SJSA1 (cell line): Measurements from ENCODE around the gene RUNX1. TPM values are rescaled to one million over a fixed set of nuclear protein-coding genes. Genes with fewer than 3 reads are reported as not detected.
"Not testable (repeated sequence)": the region's sequence is repeated elsewhere in the genome, so short reads cannot be mapped to it uniquely, and the experiment has no call there.

Experiments
- DNase-seq, 2 experiments: peaks; one replicate each; pipeline ENCODE4 v3.0.0-alpha.2; 2015 to 2020; ENCODE audit warnings: low spot score in 2 of 2, low read depth in 1 of 2
- H3K27ac ChIP-seq: fragments of 250-450 bp; sonication (Bioruptor Pico); 2 replicates; pipeline ENCODE4 v1.5.1; 2020; ENCODE audit warnings: mild to moderate bottlenecking, moderate library complexity
- H3K27me3 ChIP-seq: fragments of 250-450 bp; sonication (Bioruptor Pico); replicated peaks from 2 replicates; pipeline ENCODE4 v1.5.1; 2020; ENCODE audit warnings: mild to moderate bottlenecking, moderate library complexity
- H3K36me3 ChIP-seq: fragments of 250-450 bp; sonication (Bioruptor Pico); 2 replicates; pipeline ENCODE4 v1.5.1; 2020; ENCODE audit warnings: mild to moderate bottlenecking
- H3K4me1 ChIP-seq: fragments of 250-450 bp; sonication (Bioruptor Pico); replicated peaks from 2 replicates; pipeline ENCODE4 v1.6.1; 2021; ENCODE audit warnings: mild to moderate bottlenecking
- H3K4me3 ChIP-seq: fragments of 250-450 bp; sonication (Bioruptor Pico); 2 replicates; pipeline ENCODE4 v1.5.1; 2020; ENCODE audit warnings: mild to moderate bottlenecking
- H3K9me3 ChIP-seq: fragments of 250-450 bp; sonication (Bioruptor Pico); replicated peaks from 2 replicates; pipeline ENCODE4 v1.5.1; 2020; ENCODE audit warnings: mild to moderate bottlenecking
- total RNA-seq: library from RNA; depleted of rRNA; stranded (reverse); fragments of >200 nt; shearing (Covaris generic); gene quantifications from 2 replicates; pipeline ENCODE4 v1.2.3, GENCODE V29; 2014

RUNX1 gene
- total RNA-seq, 1 experiment from 2014 or later, result 18.0 TPM

- Histone ChIP-seq H3K4me3 (no peak overlapping the region), H3K27ac (peak overlapping the region; percentile 99), H3K9me3 (no peaks in the 10 kb centered on the region), H3K27me3 (no peaks in the 10 kb centered on the region), H3K4me1 (peaks cover 36% of the 10 kb centered on the region), H3K36me3 (peaks cover 94% of the 10 kb centered on the region)
- DNase-seq, result no peak
Observed at GRCh38 chr21:34806423-34806822, 242.7 kb downstream of the RUNX1 start.

- Histone ChIP-seq H3K36me3 (peaks cover 95% of the 10 kb centered on the region), H3K27ac (no peak overlapping the region), H3K4me1 (peaks cover 33% of the 10 kb centered on the region)
Observed at GRCh38 chr21:34805157-34805556, 243.9 kb downstream of the RUNX1 start.

DNA sequence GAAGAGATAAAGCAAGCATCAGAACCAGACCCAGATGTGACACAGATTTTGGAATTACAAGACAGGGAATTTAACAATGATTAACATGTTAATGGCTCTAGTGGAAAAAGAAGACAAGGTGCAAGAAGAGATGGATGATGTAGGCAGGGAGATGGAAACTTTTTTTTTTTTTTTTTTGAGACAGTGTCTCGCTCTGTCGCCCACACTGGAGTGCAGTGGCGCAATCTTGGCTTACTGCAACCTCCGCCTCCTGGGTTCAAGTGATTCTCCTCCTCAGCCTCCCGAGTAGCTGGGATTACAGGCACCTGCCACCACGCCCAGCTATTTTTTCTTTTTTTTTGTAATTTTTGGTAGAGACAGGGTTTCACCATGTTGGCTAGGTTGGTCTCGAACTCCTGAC lies 244.5 kb downstream of the RUNX1 start:
- H3K27me3 ChIP-seq, H3K27ac ChIP-seq, DNase-seq, H3K9me3 ChIP-seq, H3K4me3 ChIP-seq: not testable (repeated sequence)
- H3K36me3 ChIP-seq, result peaks cover 95% of the 10 kb centered on the region
- H3K4me1 ChIP-seq, result peaks cover 28% of the 10 kb centered on the region

More at GRCh38 chr21:34805157-34805556, 243.9 kb downstream of the RUNX1 start:
- DNase-seq, result no peak
- H3K4me3 ChIP-seq, result no peak overlapping the region
- no peaks in the 10 kb centered on the region for H3K9me3 ChIP-seq
- no peaks in the 10 kb centered on the region for H3K27me3 ChIP-seq

GRCh38 chr21:34803782-34804370 lies 245.2 kb downstream of the RUNX1 start:
- peaks cover 95% of the 10 kb centered on the region for H3K36me3 ChIP-seq
- no peak overlapping the region for H3K27ac ChIP-seq
- no peaks in the 10 kb centered on the region for H3K27me3 ChIP-seq
- peaks cover 21% of the 10 kb centered on the region for H3K4me1 ChIP-seq
- no peak for DNase-seq
- no peaks in the 10 kb centered on the region for H3K9me3 ChIP-seq
- H3K4me3 ChIP-seq, result no peak overlapping the region

- H3K36me3 ChIP-seq, result peaks cover 95% of the 10 kb centered on the region
- no peak for DNase-seq
- peaks cover 5% of the 10 kb centered on the region for H3K4me1 ChIP-seq
- no peak overlapping the region for H3K4me3 ChIP-seq
- no peak overlapping the region for H3K27ac ChIP-seq
- H3K9me3 ChIP-seq, result no peaks in the 10 kb centered on the region
- H3K27me3 ChIP-seq, result no peaks in the 10 kb centered on the region
Observed at GRCh38 chr21:34802180-34802899, 246.8 kb downstream of the RUNX1 start.

DNA sequence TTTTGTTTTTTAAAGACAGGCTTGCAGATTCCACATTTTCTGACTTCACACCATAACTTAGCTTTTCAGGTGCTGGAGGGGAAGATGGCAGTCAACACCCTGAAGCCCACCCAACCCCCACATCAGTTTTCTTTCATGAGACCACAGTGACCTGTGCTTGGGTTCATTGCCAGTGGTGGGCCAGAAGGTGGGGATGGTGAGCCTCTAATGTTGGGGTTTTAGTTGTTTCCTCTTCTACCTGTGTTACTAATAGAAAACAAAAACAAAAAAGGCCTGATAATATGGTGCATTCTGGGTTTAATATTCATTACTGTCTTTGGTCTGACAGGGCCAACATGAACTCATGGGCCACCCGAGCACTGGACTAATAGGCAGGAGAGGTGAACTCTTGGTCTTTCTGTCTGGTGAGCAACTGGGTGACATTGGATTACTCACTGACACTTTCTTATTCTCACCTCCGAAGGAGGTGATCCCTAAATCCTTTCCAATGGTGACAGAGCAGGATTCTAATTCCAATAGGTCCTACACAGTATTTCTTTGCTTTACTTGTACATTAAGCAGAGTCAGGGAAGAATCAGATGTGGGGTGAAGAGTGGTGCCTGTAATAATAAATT lies 247.5 kb downstream of the RUNX1 start:
- H3K4me1 ChIP-seq, result no peaks in the 10 kb centered on the region; the same call in 1 of the 2 replicates
- peaks cover 95% of the 10 kb centered on the region for H3K36me3 ChIP-seq
- H3K27ac ChIP-seq, result no peak overlapping the region
- peak in 1 of 2 experiments; percentile 29 for DNase-seq
- no peaks in the 10 kb centered on the region for H3K9me3 ChIP-seq
- H3K4me3 ChIP-seq, result no peak overlapping the region
- no peaks in the 10 kb centered on the region for H3K27me3 ChIP-seq

- H3K4me3 ChIP-seq, result no peak overlapping the region
- no peak overlapping the region for H3K27ac ChIP-seq
- peaks cover 6% of the 10 kb centered on the region for H3K4me1 ChIP-seq
- no peaks in the 10 kb centered on the region for H3K27me3 ChIP-seq
- no peak for DNase-seq
- H3K9me3 ChIP-seq, result no peaks in the 10 kb centered on the region
- H3K36me3 ChIP-seq, result peaks cover 95% of the 10 kb centered on the region
Observed at GRCh38 chr21:34800797-34801518, 248.1 kb downstream of the RUNX1 start.

DNA sequence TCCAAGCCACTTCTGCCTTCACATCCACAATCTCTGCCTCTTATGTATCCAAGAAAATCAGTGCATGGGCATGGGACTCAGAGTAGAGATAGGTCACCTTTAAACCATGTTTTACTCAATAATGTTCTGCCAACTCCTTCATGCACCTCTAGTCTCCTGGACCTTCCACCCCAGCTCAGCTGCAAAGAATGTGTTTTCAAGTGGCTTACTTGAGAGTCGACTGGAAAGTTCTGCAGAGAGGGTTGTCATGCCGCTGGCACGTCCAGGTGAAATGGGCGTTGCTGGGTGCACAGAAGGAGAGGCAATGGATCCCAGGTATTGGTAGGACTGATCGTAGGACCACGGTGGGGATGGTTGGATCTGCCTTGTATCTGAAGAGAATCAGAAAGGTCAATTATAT lies 250.0 kb downstream of the RUNX1 start:
- DNase-seq, result no peak
- H3K36me3 ChIP-seq, result peaks cover 97% of the 10 kb centered on the region
- H3K9me3 ChIP-seq, result no peaks in the 10 kb centered on the region
- H3K4me1 ChIP-seq, result peaks cover 21% of the 10 kb centered on the region
- H3K27me3 ChIP-seq, result no peaks in the 10 kb centered on the region
- H3K27ac ChIP-seq, result no peak overlapping the region
- no peak overlapping the region for H3K4me3 ChIP-seq

DNA sequence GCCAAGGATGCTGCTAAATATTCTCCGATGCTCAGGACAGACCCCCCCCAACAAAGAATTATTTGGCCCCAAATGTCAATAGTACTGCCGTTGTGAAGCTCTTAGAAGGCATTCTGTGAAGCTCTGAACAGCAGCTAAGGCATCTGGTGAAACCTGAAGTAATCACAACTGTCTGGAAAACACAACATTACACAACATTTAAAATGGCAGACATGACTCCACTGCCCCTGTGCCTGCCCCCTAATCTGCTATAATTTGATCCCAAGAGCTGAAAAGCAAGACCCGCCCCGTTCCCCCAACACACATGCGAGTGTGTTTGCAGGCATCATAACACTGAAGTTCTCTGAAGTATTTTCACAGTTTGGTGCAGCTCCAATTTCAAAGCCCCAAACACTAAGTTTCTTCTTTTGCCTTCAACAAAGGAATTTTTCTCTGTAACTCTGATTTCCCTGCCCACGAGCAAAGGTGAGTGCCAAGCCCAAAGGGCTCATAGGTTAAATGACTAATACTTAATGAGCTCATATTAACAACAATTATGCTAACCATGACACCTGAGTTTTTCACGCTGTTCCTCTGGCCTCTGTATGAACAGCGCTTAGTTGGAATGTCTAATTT lies 251.1 kb downstream of the RUNX1 start:
- H3K4me1 ChIP-seq, result peaks cover 21% of the 10 kb centered on the region
- H3K36me3 ChIP-seq, result peaks cover 100% of the 10 kb centered on the region
- H3K4me3 ChIP-seq, result no peak overlapping the region
- DNase-seq, result peak in 1 of 2 experiments; percentile 16
- peaks cover 3% of the 10 kb centered on the region for H3K9me3 ChIP-seq
- H3K27me3 ChIP-seq, result no peaks in the 10 kb centered on the region
- H3K27ac ChIP-seq, result no peak overlapping the region

GRCh38 chr21:34797201-34797525 lies 251.9 kb downstream of the RUNX1 start:
- peak in 1 of 2 experiments; percentile 2 for DNase-seq

DNA sequence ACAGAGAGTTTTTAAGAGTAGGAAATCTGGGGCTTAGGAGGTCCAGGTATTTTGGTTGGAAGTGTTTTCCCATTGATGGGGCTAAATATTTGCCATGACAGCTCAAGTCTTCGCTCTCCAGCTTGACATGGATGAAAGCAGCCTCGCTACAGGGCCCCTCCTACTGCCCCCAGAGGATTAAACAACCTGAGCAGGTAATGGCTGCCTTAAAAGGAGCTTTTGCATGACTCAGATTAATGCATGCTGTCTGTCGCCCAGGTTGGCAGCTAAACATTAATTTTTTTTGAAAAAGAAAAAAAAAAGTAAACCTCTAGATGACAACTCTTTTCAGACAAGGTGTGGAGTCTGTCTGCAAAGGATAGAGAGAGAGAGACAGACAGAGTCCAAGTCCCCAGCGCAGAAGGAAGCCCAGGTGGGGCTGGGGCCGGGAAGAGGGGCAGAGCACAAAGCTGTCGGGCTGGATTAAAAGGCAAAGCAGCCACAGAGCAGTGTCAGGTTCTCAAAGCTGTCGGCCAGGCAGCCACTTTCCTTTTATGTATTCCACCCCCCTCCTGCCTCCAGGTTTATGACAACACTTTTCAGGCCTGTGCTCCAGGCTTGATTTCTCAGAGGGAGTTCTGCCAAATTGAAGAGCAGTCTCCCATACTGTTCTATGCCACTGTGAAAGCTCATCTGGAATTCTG lies 252.4 kb downstream of the RUNX1 start:
- DNase-seq, result peak in 1 of 2 experiments; percentile 33
- H3K36me3 ChIP-seq, result peaks cover 100% of the 10 kb centered on the region

More at GRCh38 chr21:34797201-34797525, 251.9 kb downstream of the RUNX1 start:
- H3K27ac ChIP-seq, result no peak overlapping the region
- H3K9me3 ChIP-seq, result peaks cover 12% of the 10 kb centered on the region
- H3K27me3 ChIP-seq, result no peaks in the 10 kb centered on the region
- peaks cover 21% of the 10 kb centered on the region for H3K4me1 ChIP-seq
- H3K4me3 ChIP-seq, result no peak overlapping the region
- H3K36me3 ChIP-seq, result peaks cover 100% of the 10 kb centered on the region

GRCh38 chr21:34795548-34796180 lies 253.4 kb downstream of the RUNX1 start:
- H3K27me3 ChIP-seq, result no peaks in the 10 kb centered on the region
- H3K27ac ChIP-seq, result peak overlapping the region; percentile 69
- no peak overlapping the region for H3K4me3 ChIP-seq
- DNase-seq, result peak; percentile 61 to 71
- H3K9me3 ChIP-seq, result peaks cover 14% of the 10 kb centered on the region
- peaks cover 100% of the 10 kb centered on the region for H3K36me3 ChIP-seq
- peaks cover 21% of the 10 kb centered on the region for H3K4me1 ChIP-seq

More for the DNA sequence above, 252.4 kb downstream of the RUNX1 start:
- Histone ChIP-seq H3K9me3 (peaks cover 14% of the 10 kb centered on the region), H3K4me3 (no peak overlapping the region), H3K27me3 (no peaks in the 10 kb centered on the region), H3K4me1 (peaks cover 21% of the 10 kb centered on the region), H3K27ac (peak overlapping the region; percentile 69; the same call in 1 of the 2 replicates)
